ENCODE results near the gene BATF.

BATF gene

GRCh38 chr14:75531256-75531655 is 9.0 kb downstream of the BATF start:
- FAIRE-seq (peak; percentile 48), DNase-seq (ENCODE audit: extremely low spot score, insufficient read length, low read depth) (no peak)

- FAIRE-seq (no peak), DNase-seq (ENCODE audit: extremely low spot score, insufficient read length, low read depth) (no peak)
Measured at GRCh38 chr14:75531660-75532317, 9.5 kb downstream of the BATF start.

- FAIRE-seq (no peak), DNase-seq (ENCODE audit: extremely low spot score, insufficient read length, low read depth) (no peak)
Measured at GRCh38 chr14:75533791-75534555, 11.7 kb downstream of the BATF start.

DNA sequence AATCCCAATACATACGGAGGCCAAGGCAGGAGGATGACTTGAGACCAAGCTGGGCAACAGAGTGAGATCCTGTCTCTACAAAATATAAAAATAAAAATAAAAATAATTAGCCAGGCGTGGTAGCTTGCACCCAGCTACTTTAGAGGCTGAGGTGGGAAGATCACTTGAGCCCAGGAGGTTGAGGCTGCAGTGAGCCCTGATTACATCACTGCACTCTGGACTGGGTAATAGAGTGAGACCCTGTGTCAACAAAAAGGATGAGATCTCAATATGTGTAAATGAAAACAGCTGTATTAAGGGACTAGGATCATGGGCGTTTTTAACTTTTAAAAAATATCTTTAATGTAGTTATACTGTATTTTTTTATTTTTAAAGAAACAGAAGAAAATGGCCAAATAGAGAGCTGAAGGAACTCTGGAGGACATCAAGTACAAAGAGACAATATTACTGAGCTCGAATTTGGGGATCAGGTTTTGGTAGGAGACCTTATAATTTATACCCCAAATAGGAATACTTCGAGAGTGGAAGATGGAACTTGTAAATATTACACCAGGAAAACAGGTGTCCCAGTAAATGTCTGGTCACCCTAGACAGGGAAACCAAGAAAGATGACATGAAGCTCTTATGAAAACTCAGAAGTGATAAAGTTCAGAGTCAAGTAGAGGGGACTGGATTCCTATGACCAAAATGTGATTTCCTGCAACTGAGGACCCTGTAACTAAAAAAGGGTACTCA is 13.1 kb downstream of the BATF start:
- FAIRE-seq (no peak), DNase-seq (ENCODE audit: extremely low spot score, insufficient read length, low read depth) (no peak)

DNA sequence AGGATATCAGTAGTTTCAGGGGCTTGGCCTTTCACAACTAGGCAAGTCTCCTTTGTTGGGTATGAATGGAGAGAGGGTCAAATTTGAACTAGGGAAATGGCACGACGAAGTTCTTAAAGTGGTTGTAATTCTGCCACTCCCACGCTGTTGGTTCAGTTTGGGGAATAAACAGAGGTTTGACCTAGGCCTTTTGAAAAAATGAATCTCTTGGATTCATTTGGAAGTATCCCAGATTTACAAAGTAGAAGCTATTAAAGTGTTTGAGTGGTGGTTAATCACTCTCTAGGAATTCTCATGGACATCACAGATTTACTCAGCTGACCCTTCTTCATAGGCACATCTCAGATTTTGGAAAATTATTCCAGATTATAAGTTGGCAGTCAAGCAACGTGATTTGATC is 14.8 kb downstream of the BATF start:
- FAIRE-seq = no peak
- no peak for DNase-seq (ENCODE audit: extremely low spot score, insufficient read length, low read depth)

GRCh38 chr14:75539162-75539560 is 16.9 kb downstream of the BATF start:
- no peak for FAIRE-seq

GRCh38 chr14:75539561-75540478 is 17.6 kb downstream of the BATF start:
- peak; percentile 97 for FAIRE-seq

More at GRCh38 chr14:75539162-75539560, 16.9 kb downstream of the BATF start:
- DNase-seq (ENCODE audit: extremely low spot score, insufficient read length, low read depth) = no peak

DNA sequence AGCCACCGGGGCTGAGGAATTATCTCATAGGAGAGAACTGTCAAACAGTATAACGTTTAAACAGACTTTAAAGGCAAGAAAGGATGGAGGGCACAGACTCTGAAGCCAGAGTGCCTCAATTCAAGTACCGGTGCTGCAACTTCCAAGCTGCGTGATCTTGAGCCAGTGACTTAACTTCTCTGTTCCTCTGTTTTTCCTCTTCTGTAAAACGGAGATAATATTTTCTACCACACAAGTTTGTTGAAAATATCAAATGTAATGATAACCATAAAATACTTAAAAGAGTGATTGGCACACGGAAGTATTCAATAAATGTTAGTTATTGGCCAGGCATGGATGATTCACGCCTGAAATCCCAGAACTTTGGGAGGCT is 18.2 kb downstream of the BATF start:
- no peak for DNase-seq (ENCODE audit: extremely low spot score, insufficient read length, low read depth)
- no peak for FAIRE-seq

More at GRCh38 chr14:75539561-75540478, 17.6 kb downstream of the BATF start:
- no peak for DNase-seq (ENCODE audit: extremely low spot score, insufficient read length, low read depth)

DNA sequence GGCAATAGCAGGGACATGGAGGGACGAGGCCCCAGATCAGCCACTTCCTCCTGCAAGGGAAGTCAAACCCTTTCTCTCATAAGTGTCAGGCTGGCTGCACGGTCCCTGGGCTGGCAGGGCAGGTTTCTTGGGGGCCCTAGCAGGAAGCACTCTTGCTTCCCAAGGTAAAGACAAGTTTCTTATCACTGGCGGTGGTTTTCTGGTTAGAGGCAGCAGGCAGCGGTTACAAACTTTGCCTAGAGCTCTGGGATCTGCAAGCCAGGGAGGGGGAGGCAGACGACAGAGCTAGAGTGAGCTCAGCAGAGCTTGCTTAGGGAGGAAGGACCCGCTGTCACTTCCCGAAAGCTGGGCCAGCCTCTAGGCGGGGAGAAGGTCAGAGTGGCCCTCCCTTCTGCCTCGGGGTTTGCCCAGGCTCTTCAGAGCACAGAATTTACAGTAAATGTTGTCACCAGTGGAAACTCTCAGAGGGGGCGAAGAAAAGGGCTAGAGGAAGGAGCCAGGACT is 20.4 kb downstream of the BATF start:
- no peak for DNase-seq (ENCODE audit: extremely low spot score, insufficient read length, low read depth)
- peak; percentile 95 for FAIRE-seq

DNA sequence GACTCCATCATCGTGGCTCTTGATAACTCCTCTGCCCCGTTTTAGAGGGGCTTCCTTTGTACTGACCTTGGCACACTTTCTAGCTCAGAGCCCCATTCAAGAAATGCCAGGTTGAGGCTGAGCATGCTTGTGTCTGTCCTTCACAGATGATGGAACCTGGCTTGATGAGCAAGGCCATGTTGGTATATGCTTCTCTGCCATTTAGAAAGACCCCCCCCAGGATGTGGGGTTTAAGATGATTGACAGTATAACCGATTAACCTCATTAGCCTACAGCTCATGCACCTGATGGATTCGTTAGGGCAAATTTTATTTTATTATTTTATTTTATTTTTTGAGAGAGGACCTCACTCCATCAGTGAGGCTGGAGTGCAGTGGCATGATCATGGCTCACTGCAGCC is 21.0 kb downstream of the BATF start:
- no peak for FAIRE-seq
- DNase-seq (ENCODE audit: extremely low spot score, insufficient read length, low read depth) = no peak

DNA sequence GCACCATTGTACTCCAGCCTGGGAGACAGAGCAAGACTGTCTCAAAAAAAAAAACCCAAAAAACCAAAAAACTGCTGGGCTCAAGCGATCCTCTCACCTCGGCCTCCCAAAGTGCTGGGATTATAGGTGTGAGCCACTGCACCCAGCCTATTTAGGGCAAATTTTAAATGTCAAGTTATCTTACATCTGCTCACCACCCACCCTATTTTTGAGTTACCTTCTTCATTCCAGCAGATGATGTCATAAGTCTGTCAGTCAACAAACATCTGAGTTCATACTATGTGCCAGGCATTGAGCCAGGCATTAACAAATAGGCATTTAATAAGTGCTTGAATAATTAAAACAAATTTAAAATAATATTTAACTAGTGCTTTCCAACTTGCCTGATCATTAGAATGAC is 21.5 kb downstream of the BATF start:
- DNase-seq (ENCODE audit: extremely low spot score, insufficient read length, low read depth) = no peak
- peak; percentile 12 for FAIRE-seq

DNA sequence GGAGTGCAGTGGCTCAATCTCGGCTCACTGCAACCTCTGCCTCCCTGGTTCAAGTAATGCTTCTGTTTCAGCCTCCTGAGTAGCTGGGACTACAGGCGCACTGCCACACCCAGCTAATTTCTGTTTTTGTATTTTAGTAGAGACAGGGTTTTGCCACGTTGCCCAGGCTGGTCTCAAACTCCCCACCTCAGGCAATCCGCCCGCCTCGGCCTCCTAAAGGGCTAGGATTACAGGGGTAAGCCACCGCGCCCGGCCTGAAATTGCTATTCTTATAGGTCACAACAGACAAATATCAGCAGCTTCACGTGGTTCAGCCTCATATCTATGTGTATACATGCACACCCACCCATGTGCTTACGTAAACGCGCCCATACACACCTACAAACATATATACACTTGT is 23.6 kb downstream of the BATF start:
- FAIRE-seq (no peak), DNase-seq (ENCODE audit: extremely low spot score, insufficient read length, low read depth) (no peak)

GRCh38 chr14:75547552-75548250 is 25.4 kb downstream of the BATF start:
- no peak for DNase-seq (ENCODE audit: extremely low spot score, insufficient read length, low read depth)
- FAIRE-seq = no peak

- no peak for FAIRE-seq
- no peak for DNase-seq (ENCODE audit: extremely low spot score, insufficient read length, low read depth)
Measured at GRCh38 chr14:75548544-75548943, 26.3 kb downstream of the BATF start.

- FAIRE-seq = peak; percentile 88
- no peak for DNase-seq (ENCODE audit: extremely low spot score, insufficient read length, low read depth)
Measured at GRCh38 chr14:75549169-75549568, 26.9 kb downstream of the BATF start.

- FAIRE-seq (no peak), DNase-seq (ENCODE audit: extremely low spot score, insufficient read length, low read depth) (no peak)
Measured at GRCh38 chr14:75551021-75551420, 28.8 kb downstream of the BATF start.

- FAIRE-seq = no peak
- DNase-seq (ENCODE audit: extremely low spot score, insufficient read length, low read depth) = no peak
Measured at GRCh38 chr14:75553157-75553556, 30.9 kb downstream of the BATF start.

DNA sequence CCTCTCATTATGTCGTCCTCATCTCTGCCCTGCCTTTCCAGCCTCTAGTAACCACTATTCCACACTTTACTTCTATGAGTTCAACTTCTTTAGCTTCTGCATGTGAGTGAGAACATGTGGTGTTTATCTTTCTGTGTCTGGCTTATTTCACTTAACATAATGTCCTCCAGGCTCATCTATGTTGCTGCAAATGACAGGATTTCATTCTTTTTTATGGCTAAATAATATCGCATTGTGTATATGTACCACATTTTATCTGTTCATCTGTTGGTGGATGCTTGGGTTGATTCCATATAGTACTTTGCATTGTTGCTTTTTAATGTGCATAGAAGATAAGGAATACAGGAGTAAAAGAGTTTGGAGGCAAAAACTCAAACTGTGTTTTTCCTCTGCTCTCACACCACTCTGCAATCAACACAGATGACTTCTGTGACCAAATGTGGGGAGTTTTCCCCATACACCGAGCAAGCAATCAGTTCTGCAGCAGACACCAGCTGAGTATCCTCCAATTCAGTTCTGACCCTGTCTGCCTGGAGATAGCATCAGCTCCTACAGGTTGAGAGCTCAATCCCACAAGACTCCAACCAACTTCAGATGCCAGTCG is 31.6 kb downstream of the BATF start:
- FAIRE-seq = no peak

DNA sequence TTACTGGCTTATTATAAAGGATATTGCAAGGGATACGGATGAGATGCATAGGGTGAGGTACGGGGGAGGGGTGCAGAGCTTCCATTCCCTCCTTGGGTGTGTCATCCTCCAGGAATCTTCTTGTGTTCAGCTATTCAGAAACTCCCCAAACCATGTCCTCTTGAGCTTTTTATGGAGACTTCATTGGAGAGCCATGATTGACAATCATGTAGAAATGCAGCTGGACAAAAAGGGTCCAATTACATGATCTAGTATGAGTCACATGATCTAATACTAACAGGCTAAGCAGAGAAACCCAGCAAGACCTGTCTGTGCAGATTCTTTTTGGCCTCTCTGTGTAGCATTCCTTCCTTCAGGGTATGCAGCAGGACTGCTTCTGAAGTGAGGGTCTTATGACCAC is 32.2 kb downstream of the BATF start:
- FAIRE-seq (no peak), DNase-seq (ENCODE audit: extremely low spot score, insufficient read length, low read depth) (no peak)

More for the DNA sequence above, 31.6 kb downstream of the BATF start:
- no peak for DNase-seq (ENCODE audit: extremely low spot score, insufficient read length, low read depth)

All from GM18507 (cell line).